Kidney (tissue), 22 donors: Measurements from ENCODE around the gene SLC26A3. TPM values are rescaled to one million over a fixed set of nuclear protein-coding genes. Genes with fewer than 3 reads are reported as not detected.
"Not testable (repeated sequence)": the region's sequence is repeated elsewhere in the genome, so short reads cannot be mapped to it uniquely, and the experiment has no call there.

Experiments
- DNase-seq, 5 donors: peaks; one replicate each; pipeline ENCODE4 v3.0.0-alpha.2; 2013 to 2020
- FAIRE-seq: peaks from 2 replicates; lab custom pipeline; 2012; peaks lifted over from hg19 to GRCh38; lab: Jason Lieb, UNC
- H3K27ac ChIP-seq, 2 donors: one replicate each; pipeline ENCODE4 v1.7.0; 2013; ENCODE audit warnings: low read depth in 2 of 2, low read length in 2 of 2, inconsistent platforms in 1 of 2
- H3K27me3 ChIP-seq: one replicate; pipeline ENCODE4 v1.7.1; 2013; ENCODE audit warnings: low read length, inconsistent platforms; ENCODE audit not compliant: control insufficient read depth, insufficient read depth
- H3K36me3 ChIP-seq, 3 donors: one replicate each; pipeline versions ENCODE4 v1.7.0 to v1.7.1; 2013; ENCODE audit warnings: low read length in 3 of 3, control low read depth in 1 of 3, inconsistent platforms in 1 of 3; ENCODE audit not compliant: insufficient read depth in 3 of 3, control insufficient read depth in 2 of 3
- H3K4me1 ChIP-seq, 3 donors: one replicate each; pipeline versions ENCODE4 v1.7.0 to v1.7.1; 2013; ENCODE audit warnings: low read length in 3 of 3, inconsistent platforms in 1 of 3, low read depth in 1 of 3; ENCODE audit not compliant: control insufficient read depth in 2 of 3, insufficient read depth in 2 of 3
- H3K4me3 ChIP-seq, 3 donors: one replicate each; pipeline versions ENCODE4 v1.7.0 to v1.8.1; 2013; ENCODE audit warnings: low read length in 3 of 3, control low read depth in 1 of 3, inconsistent platforms in 1 of 3
- H3K9ac ChIP-seq, 3 donors: one replicate each; pipeline versions ENCODE4 v1.7.0 to v1.7.1; 2013; ENCODE audit warnings: low read length in 3 of 3, control low read depth in 1 of 3, inconsistent platforms in 1 of 3
- H3K9me3 ChIP-seq, 3 donors: one replicate each; pipeline versions ENCODE4 v1.7.0 to v1.7.1; 2013; ENCODE audit warnings: low read length in 3 of 3, control low read depth in 1 of 3, inconsistent platforms in 1 of 3; ENCODE audit not compliant: control insufficient read depth in 2 of 3, insufficient read depth in 1 of 3
- intact Hi-C: fragments of 100-400 bp; cut with DNase I; formaldehyde crosslinking; loops from one replicate; pipeline ENCODE4 v1.11.1; 2022
- long read RNA-seq, 10 donors: library from polyadenylated mRNA in 1 of 10; unstranded in 1 of 10; transcript quantifications; one replicate each; pipeline ENCODE4 v2.0.0 and lab custom pipeline, GENCODE V29; 2021 to 2026
- polyA plus RNA-seq: library from polyadenylated mRNA; stranded (reverse); fragments of 350-450 nt; fragmentation: Illumina TruSeq; extraction: RNeasy Lipid Tissue Mini Kit (QIAGEN cat#74804); gene quantifications from one replicate; pipeline ENCODE4 v1.2.3, GENCODE V29; 2014; ENCODE audit warnings: low read depth, low replicate concordance; ENCODE audit not compliant: insufficient read depth
- total RNA-seq: library from RNA; stranded (reverse); fragmentation: NEBNext Ultra II Directional; extraction: Animal tissue kit (Norgen Biotek cat#: 25700); gene quantifications from one replicate; pipeline ENCODE4 v1.2.1, GENCODE V29; 2021
- TF ChIP-seq, protein P1 (sequence below): IDR thresholded peaks from 3 replicates; pipeline ENCODE4 v1.5.1; 2012; ENCODE audit warnings: mild to moderate bottlenecking, moderate library complexity, borderline replicate concordance; ENCODE audit not compliant: insufficient read depth; ENCODE audit errors: extremely low read depth
- donor health status: control.
- donor health status: control.
- donor health status: control.
- donor health status: control.
- donor health status: control.
- donor health status: DM: yes; HTN: yes; CAD: no.
- donor health status: Normal renal cell carcinoma (clear cell type).

The SLC26A3 gene
- total RNA-seq (0.25 TPM), polyA plus RNA-seq (0.32 TPM)
- long read RNA-seq, donor 1, result 0 reads
- long read RNA-seq, donor 2, result 0 reads
- long read RNA-seq, donor 3, result 0 reads
- long read RNA-seq, donor 4, result 0 reads
- long read RNA-seq, donor 5, result 0 reads
- long read RNA-seq, donor 6, result 0 reads
- long read RNA-seq, donor 7, result 0 reads
- long read RNA-seq, donor 8, result 0 reads
- long read RNA-seq, donor 9, result 0 reads
- long read RNA-seq, donor 10, result 0 reads

DNA sequence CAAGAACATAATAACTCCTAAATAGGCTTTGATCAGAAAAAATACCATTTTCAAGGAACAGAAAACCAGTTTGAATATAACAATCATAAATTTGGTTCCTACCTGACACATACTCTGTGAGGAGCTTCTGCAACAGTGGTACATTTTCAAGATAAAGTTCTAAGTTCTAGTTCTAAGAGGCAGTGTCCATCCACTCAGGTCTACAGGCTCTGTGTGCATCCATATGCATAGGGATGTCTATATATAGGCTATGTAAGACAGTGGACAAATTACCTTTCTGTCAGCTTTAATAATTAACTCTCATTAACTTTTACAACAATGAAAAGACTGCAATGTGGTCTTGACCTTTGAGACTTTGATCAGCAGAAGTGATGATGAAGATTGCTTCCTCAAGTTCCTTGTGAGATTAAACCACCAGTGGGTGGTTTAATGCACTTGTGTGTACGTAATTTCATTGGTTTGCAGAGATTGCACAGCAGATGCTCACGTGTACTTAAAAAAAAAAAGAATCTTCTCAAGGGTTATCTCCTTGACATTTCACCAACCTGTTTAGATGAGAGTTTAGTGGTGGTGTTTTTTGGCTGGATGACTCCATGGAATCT is at the start of gene SLC26A3:
Gene SLC26A3 (minus strand): TSS at position 215 of the 602 bp plus-strand sequence. CDS start 8,714 bp downstream, outside the sequence.
- Histone ChIP-seq H3K27me3 (no peaks in the 10 kb centered on the region), H3K4me3 (no peak within 1 kb of the TSS), H3K36me3 (no peaks in the 10 kb centered on the region), H3K4me1 (peaks cover 0 to 3% (median 0%) of the 10 kb centered on the region in 3 donors), H3K27ac (no peak within 1 kb of the TSS), H3K9ac (no peak within 1 kb of the TSS), H3K9me3 (no peaks in the 10 kb centered on the region)
- TF ChIP-seq, protein P1, sequence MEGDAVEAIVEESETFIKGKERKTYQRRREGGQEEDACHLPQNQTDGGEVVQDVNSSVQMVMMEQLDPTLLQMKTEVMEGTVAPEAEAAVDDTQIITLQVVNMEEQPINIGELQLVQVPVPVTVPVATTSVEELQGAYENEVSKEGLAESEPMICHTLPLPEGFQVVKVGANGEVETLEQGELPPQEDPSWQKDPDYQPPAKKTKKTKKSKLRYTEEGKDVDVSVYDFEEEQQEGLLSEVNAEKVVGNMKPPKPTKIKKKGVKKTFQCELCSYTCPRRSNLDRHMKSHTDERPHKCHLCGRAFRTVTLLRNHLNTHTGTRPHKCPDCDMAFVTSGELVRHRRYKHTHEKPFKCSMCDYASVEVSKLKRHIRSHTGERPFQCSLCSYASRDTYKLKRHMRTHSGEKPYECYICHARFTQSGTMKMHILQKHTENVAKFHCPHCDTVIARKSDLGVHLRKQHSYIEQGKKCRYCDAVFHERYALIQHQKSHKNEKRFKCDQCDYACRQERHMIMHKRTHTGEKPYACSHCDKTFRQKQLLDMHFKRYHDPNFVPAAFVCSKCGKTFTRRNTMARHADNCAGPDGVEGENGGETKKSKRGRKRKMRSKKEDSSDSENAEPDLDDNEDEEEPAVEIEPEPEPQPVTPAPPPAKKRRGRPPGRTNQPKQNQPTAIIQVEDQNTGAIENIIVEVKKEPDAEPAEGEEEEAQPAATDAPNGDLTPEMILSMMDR, result no peak
- intact Hi-C loops, result no loop called here
- FAIRE-seq (no peak), DNase-seq (no peak)

DNA sequence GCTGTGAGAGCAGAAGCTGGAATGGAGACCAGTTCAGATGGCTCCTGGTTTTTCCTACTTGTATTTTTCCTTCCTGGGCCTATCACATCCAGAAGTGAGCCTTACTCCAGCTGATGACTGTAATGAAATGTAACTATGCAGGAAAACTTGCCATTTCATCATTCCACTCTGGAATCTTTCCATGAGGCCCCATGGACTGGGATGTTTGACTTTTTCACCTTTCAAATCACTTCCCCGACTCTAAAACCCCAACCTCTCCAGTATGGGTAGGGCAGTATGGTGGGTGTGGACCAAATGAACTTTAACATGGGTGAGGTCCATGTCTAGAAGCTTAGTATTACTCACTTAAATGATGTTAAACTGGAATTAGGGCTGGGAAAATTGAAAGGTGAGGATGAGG is 47.6 kb upstream of the SLC26A3 start:
- no peak overlapping the region for H3K27ac ChIP-seq
- TF ChIP-seq, protein P1, result no peak
- no peak overlapping the region for H3K4me3 ChIP-seq
- no peaks in the 10 kb centered on the region for H3K36me3 ChIP-seq
- H3K4me1 ChIP-seq, result no peaks in the 10 kb centered on the region
- intact Hi-C loops, result no loop called here
- no peak for DNase-seq
- H3K9ac ChIP-seq, result no peak overlapping the region
- no peaks in the 10 kb centered on the region for H3K27me3 ChIP-seq
- no peaks in the 10 kb centered on the region for H3K9me3 ChIP-seq
- FAIRE-seq, result no peak

DNA sequence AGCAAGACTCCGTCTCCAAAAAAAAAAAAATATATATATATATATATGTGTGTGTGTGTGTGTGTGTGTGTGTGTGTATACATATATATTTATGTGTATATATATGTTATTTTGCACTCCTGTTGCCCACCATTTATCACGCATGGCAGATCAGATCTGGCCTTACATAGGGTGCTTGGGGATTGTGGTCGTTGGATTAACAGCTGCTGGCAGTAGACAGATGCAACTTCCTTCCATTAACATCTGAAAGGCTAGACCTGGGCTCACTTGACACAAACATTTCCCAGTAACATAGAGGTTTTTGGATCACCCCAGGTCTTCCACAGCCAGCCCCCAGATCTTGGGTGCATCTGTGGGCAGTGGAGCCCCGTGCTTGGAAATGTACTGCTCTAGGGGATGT is 47.2 kb upstream of the SLC26A3 start:
- Histone ChIP-seq H3K4me1 (no peaks in the 10 kb centered on the region), H3K27me3 (no peaks in the 10 kb centered on the region), H3K9me3 (no peaks in the 10 kb centered on the region), H3K36me3 (no peaks in the 10 kb centered on the region), H3K4me3 (no peak overlapping the region), H3K27ac (no peak overlapping the region), H3K9ac (no peak overlapping the region)
- intact Hi-C loops, result no loop called here
- FAIRE-seq (no peak), DNase-seq (no peak)
- TF ChIP-seq, protein P1, result no peak

DNA sequence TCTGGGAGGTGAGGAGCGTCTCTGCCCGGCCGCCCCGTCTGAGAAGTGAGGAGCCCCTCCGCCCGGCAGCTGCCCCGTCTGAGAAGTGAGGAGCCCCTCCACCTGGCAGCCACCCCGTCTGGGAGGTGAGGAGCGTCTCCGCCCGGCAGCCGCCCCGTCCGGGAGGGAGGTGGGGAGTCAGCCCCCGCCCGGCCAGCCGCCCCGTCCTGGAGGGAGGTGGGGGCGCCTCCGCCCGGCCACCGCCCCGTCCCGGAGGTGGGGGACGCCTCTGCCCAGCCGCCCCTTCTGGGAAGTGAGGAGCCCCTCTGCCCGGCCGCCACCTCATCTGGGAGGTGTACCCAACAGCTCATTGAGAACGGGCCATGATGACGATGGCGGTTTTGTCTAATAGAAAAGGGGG is 45.2 kb upstream of the SLC26A3 start:
- H3K9ac ChIP-seq, FAIRE-seq, H3K4me1 ChIP-seq, H3K36me3 ChIP-seq, H3K9me3 ChIP-seq, intact Hi-C loops, H3K4me3 ChIP-seq, DNase-seq, H3K27ac ChIP-seq, H3K27me3 ChIP-seq: not testable (repeated sequence)

DNA sequence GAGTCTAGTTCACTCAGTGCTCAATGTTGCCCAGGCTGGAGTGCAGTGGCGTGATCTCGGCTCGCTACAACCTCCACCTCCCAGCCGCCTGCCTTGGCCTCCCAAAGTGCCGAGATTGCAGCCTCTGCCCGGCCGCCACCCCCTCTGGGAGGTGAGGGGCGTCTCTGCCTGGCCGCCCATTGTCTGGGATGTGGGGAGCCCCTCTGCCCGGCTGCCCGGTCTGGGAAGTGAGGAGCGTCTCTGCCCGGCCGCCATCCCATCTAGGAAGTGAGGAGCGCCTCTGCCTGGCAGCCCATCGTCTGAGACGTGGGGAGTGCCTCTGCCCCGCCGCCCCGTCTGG is 44.8 kb upstream of the SLC26A3 start:
- H3K4me1 ChIP-seq, H3K27me3 ChIP-seq, FAIRE-seq, H3K27ac ChIP-seq, H3K36me3 ChIP-seq, intact Hi-C loops, H3K9me3 ChIP-seq, H3K4me3 ChIP-seq, H3K9ac ChIP-seq, DNase-seq: not testable (repeated sequence)
